HG02763 (cell line): ENCODE measurements around the gene CPLX3.
"Not testable (repeated sequence)": the region's sequence is repeated elsewhere in the genome, so short reads cannot be mapped to it uniquely, and the experiment has no call there.

ENCODE experiments used
- ATAC-seq: cut with Tn5 transposase; IDR thresholded peaks from one replicate; pipeline ENCODE4 v1.9.1; 2021; ENCODE audit warnings: mild to moderate bottlenecking, moderate library complexity; ENCODE audit not compliant: unreplicated experiment

The CPLX3 gene, protein sequence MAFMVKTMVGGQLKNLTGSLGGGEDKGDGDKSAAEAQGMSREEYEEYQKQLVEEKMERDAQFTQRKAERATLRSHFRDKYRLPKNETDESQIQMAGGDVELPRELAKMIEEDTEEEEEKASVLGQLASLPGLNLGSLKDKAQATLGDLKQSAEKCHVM

DNA sequence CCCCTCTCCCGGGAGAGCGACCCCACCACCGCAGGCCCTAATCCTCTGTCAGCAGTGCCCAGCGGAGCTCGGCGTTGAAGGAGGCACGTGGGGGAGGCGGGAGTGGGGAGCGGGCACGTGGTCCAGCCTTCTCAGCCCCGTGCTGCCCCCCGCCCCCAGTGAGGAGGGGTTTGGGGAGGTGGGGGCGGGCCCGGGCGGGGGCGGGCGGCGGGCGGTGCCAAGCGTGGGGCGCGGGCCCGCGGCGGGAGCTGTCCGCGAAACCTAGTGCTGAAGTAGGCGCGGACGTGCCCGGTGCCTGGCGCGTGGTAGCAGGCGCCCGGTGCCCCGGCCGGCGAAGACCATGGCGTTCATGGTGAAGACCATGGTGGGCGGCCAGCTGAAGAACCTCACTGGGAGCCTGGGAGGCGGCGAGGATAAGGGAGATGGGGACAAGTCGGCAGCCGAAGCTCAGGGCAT is at the start of gene CPLX3:
TSS of gene CPLX3 (plus strand) at position 264 of the 456 bp plus-strand sequence. CDS start at position 341, 77 bp downstream.
- no peak for ATAC-seq

DNA sequence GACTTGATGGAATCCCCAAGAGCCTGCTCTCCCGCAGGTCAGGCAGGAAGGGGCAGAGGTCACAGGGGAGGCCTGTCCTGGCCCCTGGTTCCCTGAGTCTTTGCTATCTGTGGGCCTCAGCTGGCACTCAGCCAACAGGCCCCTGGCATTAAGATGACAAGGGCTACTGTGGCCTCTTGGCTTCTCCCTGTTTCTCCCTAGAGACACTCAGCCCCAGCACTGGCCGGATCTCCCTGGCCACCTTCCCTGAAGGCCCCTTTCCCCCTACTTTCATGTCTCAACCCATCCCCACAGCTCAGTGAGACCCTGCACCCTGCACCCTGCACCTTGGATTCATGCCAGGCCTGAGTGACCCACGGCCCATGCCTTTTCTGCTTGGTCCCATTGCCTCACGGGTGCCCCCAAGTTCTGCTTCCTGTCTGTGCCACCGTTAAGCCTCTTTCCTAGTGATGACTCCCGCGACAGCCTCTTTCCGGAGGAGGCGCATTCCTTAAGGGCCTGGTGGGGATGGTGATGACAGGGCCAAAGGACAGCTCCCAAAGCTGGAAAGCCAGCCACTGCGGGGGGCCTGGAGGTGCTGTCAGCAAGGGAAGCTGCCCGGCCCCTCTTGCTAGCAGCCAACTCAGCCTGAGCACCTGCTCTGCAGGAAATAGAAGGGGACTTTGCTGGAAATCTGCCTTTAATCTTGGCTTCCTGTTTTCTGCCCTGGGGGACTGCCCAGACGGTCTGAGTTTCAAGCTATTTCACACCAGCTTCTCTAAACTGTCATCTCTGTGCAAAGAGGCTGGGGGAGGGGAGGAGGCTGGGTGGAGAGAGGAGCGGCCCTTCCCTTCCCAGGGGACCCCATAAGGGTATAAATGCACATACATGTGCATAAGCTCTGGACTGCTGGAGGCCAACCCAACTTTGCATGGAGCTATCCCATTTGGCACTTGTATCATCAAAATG is 49.3 kb upstream of the CPLX3 start:
- ATAC-seq = no peak

DNA sequence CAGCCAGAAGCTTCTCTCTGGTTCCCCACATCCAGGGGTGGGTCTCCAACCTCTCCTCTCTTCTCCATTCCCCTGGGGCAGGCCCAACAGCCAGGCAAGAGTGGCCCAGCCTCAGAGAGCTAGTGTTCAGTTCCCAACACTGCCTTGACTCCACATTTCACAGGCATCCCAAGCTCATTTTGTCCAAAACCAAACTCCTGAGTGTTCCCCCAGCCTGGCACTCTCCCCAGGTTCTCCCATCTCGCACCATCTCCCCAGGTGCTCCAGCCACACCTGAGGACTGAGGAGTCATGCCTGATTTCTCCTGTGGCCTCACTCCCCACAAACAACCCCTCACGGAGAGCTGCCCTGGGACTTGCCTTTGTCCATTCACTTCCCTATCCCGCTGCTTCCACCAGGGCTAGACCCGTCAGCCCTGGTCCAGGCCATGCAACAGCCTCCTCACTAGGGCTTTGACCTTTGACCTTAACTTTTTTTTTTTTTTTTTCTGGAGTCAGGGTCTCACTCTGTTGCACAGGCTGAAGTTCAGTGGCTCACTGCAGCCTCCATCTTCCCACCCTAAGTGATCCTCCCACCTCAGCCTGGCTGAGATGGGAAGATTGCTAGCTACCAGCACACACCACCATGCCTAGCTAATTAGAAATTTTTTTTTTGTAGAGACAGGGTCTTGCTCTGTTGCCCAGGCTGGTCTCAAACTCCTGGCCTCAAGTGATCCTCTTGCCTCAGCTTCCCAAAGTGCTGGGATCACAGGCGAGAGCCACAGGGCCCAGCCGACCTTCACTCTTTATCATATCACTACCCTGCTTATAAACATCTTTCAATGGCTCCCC is 48.4 kb upstream of the CPLX3 start:
- no peak for ATAC-seq

DNA sequence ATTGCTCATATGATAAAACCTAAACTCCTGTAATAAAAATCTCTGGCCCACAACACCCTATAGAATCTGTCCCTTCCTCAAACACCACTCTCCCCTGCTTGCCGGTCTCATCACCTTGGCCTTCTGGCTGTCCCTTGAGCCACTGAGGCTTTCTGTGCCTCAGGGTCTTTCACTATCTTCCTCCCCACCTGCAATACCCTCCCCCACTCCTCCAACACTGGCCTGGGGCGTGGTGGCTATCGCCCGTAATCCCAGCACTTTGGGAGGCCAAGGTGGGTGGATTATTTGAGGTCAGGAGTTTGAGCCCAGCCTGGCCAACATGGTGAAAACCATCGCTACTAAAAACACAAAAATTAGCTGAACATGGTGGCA is 47.8 kb upstream of the CPLX3 start:
- no peak for ATAC-seq

DNA sequence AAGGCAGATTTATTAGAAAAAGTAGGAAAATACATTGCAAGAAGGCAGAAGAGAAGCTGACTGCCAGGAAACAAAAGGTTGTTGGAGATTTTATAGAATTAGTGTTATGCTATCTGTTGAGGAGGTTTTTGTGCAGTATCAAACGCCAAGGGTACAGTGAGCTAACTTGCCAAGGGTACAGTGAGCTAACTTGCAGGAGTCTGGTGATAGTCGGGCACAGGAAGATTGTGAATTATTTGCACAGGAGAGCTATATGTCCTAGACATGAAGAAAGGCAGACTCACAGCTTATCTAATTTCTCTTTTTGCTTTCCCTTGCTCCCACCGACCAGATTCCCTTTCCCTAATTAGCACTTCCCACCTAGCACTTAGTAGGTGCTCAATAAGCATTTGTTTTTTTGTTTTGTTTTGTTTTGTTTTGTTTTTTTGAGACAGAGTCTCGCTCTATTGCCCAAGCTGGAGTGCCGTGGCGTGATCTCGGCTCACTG is 47.2 kb upstream of the CPLX3 start:
- ATAC-seq = no peak

DNA sequence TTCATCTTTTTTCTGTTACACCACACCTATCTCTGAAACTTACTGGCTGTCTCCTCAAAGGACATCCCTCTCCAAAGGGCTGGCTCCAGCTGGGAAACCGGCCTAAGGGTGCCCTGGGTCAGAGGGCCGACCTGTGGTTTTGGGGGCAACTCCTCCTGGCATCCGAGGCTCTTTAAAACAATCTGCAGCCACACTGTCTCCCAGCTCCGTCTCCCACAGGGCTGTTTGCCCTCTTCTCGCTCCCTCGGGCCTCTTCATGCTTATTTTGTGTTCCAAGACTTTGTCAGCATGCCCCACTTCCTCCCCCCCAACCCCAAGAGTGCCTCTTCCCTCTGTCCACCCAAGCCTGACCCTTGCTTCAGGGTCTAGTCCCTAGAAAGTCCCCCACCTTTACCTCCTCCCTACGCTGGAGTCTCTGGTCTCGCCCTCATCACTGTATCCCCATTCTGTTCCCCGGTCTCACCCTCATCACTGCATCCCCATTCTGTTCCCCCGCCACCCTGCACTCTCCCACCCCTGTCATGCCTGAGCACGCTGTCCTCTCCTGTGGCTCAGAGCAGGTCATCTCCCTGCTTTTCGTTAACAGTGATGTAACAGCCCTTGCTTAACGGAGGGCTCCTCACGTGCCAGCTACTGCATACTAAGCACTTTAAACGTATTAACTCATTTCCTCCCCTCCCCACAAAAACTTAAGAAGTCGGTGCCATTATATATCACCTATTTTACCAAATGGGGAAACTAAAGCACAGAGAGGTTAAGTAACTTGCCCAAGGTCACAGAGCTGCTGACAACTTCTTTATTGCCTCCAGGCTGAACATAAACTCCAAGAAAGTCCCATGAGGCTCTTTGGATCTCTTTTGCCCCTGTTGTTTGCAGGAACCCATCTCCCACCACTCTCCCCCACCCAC is 45.6 kb upstream of the CPLX3 start:
- ATAC-seq = no peak

DNA sequence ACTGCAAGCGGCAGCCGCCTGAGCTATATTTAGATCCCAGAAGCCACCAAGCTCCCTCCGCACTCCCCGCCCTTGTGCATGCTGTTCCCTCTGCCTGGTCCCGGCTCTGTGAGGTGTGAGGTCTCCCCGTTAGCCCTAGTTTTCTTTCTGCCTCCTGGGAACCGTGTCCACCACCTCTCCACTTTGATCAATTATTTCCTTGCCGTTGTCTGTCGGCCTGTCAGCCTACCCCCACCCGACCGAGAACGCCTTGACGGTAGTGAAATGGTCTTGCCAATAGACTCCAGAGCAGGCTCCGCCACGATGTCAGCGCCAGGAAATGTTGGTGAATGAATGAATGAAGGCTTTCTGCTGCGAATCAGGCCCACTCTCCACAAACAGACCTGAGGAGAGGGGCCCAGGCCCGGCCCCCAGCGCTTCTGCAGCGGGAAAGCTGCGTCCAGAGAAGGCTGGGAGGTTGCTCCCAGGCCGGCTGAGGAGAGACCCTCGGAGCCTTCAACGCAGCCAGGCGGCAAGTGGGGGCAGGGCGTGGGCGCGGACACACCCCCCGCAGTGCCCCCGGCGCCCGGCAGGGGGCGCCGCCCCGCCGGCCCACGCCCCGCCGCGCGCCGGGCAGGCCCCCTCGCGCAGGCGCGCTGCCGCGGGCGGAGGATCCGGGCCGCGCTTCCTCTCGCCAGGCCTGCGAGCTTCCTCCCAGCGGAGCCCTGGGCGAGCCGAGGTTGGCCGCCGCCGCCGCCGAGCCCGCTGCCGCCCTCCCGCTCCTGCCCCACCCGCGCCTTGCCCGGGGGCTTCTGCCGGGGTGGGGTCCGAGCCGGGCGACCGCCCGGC is 44.8 kb upstream of the CPLX3 start, which contains the start of gene CSK:
TSS of gene CSK (plus strand) at position 650 of the 828 bp plus-strand sequence. CDS start 16,218 bp downstream, outside the sequence.
- ATAC-seq = peak; percentile 44

DNA sequence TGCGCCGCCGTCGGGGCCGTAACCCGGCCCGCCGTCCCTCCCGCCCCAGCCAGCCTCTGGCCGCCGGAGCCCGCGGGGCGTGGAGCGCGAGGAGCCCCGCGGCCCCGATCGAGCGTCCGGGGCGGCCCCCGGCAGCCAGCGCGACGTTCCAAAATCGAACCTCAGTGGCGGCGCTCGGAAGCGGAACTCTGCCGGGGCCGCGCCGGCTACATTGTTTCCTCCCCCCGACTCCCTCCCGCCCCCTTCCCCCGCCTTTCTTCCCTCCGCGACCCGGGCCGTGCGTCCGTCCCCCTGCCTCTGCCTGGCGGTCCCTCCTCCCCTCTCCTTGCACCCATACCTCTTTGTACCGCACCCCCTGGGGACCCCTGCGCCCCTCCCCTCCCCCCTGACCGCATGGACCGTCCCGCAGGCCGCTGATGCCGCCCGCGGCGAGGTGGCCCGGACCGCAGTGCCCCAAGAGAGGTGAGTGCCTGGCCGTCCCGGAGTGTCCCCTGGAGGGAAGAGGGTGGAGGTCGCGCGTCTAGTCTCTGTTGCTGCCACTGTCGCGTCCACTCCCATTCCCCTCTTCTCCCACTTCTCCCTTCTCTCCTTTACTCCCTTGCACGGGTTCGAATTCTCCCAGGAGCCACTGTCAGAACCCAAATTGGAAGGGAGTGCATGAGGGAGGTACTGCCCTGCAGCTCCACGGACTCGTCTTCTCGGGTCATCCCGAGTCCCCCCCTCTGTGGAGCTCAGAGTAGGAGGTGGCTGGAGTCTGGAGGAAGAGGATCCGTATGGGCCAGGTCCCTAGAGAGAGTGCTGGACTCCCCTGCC is 44.0 kb upstream of the CPLX3 start:
- peak; percentile 10 for ATAC-seq

DNA sequence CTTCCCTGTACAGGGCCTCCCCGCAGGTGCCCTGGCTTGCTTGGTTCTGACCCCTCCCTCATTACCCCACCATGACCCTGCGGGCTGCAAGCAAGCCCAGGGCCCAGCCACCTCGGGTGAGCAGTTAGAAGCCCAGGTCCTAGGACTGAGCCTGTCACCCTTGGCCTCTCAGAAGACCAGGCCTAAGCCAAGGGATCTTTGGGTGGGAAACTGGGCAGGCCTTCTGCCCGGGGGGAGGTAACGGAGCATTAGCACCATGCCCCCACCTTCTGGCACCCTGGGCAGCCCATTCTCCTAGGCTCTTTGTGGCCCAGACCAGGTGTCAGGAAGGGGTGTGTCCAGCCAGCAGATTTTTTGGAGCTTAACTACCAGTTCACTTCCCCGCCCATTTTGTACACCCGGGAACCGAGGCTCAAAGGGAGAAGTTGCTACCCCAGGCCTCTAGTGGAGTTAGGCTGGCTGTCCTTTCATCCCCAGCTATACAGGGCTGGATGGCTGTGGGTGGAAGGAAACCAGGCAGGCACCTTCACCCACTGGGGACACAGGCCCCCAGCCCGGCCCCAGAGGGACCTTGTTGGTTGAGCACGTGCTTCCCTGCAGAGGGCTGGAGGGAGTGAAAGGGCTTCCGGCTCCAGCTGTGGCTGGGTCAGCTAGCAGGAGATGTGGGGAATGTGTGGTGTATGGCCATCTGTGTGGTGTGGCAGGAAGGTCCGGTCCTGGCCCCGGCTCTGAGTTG is 43.2 kb upstream of the CPLX3 start:
- ATAC-seq = no peak

DNA sequence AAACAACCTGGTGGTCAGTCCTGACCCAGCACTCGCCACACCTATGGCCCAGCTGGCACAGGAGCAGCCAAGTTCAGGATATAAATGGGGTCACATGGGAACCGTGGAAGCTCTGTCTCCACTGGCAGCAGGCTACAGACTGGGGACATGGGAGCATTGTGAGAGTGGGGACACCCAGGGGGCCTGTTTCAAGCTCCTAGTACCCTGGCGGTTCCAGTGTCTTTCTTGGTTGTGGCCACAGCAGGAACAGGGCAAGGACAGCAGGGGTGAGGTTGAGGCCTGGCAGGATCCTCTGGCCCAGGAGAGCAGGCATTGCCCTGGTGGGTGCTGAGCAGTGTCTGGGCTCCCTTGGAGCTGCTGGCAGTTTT is 42.6 kb upstream of the CPLX3 start:
- no peak for ATAC-seq

DNA sequence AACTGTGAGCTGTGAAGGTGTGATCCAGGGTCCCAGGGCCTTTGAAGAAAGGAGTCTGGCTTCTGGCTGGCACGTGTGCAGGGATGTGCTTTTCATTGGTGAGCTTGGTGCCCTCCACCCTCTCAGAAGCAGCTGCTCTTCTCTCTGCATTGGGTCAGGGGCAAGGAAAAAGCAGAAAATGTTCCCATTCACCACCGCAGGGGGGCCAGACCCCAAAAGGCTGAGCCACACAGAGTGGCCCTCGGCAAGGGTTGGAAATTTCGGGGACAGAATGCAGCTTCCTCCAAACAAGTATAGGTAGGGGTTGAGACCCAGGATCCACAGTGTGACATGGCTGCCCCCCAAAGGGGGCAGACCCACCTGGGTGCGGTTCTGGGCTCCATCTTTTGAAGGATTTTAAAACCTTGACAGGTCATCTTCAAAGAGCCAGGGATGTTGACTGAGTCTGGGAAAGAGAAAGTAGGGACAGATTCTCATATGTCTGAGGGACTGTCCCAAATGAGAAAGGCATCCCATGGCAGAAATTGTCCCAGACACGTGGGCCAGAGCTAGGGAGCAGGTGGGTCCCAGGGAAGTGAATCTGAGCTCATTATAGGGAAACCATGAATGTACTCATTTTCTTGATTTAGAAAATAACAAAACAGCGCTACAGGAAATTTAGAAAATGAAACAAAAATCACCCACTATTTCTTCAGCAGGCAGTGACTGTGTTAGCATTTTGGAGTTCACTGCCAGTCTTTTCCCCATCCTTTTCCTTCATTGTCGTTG is 41.8 kb upstream of the CPLX3 start:
- no peak for ATAC-seq

DNA sequence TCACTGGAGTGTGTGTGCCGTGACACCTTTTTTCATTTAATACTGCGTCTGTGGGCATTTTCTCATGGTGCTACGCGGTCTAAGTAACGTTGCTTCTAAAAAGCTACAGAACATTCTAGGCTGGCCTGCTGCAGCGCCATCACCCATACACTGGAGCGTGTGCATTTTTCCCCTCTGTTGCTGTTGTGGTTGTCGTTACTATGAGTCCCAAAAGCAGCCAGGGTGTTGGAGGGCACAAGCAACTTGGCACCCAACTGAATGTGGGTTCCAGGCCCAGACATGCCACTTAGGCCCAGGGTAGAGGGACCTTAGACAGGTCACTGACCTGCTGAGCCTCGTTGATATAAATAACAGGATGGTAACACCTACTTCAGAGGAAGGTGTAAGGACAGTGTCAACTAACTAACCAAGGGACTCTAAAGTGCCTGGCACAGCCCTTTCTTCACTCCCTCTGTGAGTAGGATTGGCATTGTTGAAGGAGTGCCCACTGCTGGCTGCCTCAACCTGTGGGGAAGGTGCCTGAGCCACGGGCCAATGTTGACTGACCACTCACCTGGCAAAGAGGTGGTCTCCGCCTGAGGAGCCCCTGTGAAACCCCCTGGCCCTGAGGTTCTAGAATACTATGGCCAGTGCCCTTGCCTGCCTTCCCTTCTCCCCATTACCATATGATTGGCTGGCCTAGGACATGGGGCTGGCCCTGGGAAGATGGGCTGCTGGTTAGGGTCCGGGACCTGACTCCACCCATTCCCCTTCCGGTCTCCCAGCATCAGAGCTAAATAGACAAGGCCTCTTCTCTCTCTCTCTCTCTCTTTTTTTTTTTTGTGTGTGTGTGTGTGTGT is 41.0 kb upstream of the CPLX3 start:
- ATAC-seq = no peak

DNA sequence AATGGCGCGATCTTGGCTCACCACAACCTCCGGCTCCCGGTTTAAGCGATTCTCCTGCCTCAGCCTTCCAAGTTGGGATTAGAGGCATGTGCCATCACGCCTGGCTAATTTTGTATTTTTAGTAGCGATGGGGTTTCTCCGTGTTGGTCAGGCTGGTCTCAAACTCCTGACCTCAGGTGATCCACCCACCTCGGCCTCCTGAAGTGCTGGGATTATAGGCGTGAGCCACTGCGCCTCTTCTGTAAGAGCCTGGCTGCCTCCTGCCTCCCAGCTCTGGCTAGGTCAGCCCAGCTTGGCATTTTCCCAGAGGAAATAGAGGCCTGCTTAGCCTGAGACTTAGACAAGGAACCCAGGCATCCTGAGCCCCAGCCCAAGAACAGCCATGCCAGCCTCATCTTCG is 40.3 kb upstream of the CPLX3 start:
- not testable (repeated sequence) for ATAC-seq

DNA sequence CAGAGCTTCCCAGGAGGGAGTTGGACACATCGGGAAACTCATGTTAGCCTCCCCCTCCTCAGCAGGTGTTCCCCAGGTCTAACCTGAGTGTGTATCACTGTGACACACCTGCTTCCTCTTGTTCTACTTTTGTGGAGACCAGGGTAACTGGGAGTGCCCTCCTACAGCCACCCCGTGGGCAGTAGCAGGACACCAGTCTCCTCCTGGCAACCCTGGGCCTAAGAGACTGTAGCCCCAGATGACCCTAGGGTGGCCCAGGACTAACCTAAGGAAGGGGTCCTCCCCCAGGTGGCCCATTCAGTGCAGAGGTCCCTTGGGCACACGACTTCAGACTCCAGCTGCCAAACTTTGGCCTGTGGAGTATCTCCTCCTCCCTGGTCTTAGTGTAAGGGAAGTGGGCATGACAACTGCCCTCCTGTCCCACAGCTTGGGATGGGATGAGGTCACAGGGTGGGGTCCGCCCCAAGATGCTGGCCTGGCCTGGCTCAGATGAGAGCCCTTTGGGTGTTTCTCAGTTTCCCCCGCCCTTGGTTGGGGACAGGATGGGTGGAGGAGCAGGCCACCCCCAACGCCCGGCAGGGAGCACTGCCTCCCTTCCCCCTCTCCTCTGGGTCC is 39.8 kb upstream of the CPLX3 start:
- ATAC-seq = no peak

DNA sequence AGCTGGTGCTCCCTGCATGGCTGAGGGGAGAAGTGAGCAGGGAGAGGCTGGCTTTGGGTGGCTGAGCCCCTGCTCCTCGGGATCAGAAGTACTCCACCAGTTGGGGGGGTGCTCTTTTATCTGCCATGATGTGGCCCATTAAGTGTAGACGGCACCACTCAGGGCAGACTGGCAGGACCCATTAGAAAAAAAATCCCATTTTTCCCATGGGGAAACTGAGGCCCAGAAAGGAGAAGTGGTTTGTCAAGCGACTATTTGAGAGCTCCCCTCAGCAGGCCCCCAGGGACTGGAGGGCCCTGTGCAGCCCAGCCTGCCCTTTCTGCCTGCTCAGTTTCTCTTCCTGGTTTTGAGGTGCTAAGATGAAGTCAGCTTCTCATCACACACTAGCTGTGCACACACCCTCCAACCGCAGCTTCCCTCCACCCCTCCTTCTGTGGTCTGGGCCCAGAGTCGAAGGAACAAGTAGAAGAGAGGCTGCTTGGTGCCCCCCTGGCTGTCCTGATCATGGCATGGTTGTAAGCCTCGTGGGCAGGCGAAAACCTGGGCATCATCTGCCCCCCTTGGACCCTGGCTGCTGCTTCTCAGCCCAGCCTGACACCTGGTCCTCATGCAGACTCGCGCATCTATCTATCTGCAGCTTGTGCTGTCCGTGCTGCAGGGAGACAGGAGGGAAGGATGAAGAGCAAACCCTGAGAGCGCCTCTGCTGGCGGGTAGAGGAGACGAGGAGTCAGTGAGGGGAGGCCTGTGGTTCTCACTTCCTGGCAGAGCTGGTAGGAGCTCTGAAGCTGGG is 39.0 kb upstream of the CPLX3 start:
- ATAC-seq = peak; percentile 43
